Measurements from ENCODE around the gene NDUFS2. TPM values are rescaled to one million over a fixed set of nuclear protein-coding genes. Genes with fewer than 3 reads are reported as not detected.
A peak's percentile ranks its signal among the peaks of the same experiment; 100 is the strongest.

NDUFS2 gene
- total RNA-seq, 1 donor from 2014 or later: 55.2 TPM

GRCh38 chr1:161196111-161196510 is 6.1 kb upstream of the NDUFS2 start:
- H3K4me1 Mint-ChIP-seq (ENCODE audit: low read depth): peaks cover 37% of the 10 kb centered on the region
- H3K36me3 Mint-ChIP-seq (ENCODE audit: low read depth): no peaks in the 10 kb centered on the region
- no peak overlapping the region for H3K27ac Mint-ChIP-seq (ENCODE audit: unreplicated experiment)
- TF ChIP-seq, protein P1, sequence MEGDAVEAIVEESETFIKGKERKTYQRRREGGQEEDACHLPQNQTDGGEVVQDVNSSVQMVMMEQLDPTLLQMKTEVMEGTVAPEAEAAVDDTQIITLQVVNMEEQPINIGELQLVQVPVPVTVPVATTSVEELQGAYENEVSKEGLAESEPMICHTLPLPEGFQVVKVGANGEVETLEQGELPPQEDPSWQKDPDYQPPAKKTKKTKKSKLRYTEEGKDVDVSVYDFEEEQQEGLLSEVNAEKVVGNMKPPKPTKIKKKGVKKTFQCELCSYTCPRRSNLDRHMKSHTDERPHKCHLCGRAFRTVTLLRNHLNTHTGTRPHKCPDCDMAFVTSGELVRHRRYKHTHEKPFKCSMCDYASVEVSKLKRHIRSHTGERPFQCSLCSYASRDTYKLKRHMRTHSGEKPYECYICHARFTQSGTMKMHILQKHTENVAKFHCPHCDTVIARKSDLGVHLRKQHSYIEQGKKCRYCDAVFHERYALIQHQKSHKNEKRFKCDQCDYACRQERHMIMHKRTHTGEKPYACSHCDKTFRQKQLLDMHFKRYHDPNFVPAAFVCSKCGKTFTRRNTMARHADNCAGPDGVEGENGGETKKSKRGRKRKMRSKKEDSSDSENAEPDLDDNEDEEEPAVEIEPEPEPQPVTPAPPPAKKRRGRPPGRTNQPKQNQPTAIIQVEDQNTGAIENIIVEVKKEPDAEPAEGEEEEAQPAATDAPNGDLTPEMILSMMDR (IDR thresholded peaks at IDR 0.05): no peak
- no peak for DNase-seq (ENCODE audit: low spot score)
- no peaks in the 10 kb centered on the region for H3K27me3 Mint-ChIP-seq (ENCODE audit: low read depth)
- no peaks in the 10 kb centered on the region for H3K9me3 Mint-ChIP-seq (ENCODE audit: low read depth)
- H3K4me3 Mint-ChIP-seq (ENCODE audit: unreplicated experiment): no peak overlapping the region

- no peaks in the 10 kb centered on the region for H3K36me3 Mint-ChIP-seq (ENCODE audit: low read depth)
- H3K9me3 Mint-ChIP-seq (ENCODE audit: low read depth): no peaks in the 10 kb centered on the region
- TF ChIP-seq, protein P1 (IDR thresholded peaks at IDR 0.05): no peak
- peak overlapping the region; percentile 65 for H3K4me3 Mint-ChIP-seq (ENCODE audit: unreplicated experiment)
- peak overlapping the region; percentile 65 for H3K27ac Mint-ChIP-seq (ENCODE audit: unreplicated experiment)
- no peaks in the 10 kb centered on the region for H3K27me3 Mint-ChIP-seq (ENCODE audit: low read depth)
- peaks cover 44% of the 10 kb centered on the region for H3K4me1 Mint-ChIP-seq (ENCODE audit: low read depth)
- peak; percentile 72 for DNase-seq (ENCODE audit: low spot score)
Observed at GRCh38 chr1:161196521-161197451, 5.4 kb upstream of the NDUFS2 start.

DNA sequence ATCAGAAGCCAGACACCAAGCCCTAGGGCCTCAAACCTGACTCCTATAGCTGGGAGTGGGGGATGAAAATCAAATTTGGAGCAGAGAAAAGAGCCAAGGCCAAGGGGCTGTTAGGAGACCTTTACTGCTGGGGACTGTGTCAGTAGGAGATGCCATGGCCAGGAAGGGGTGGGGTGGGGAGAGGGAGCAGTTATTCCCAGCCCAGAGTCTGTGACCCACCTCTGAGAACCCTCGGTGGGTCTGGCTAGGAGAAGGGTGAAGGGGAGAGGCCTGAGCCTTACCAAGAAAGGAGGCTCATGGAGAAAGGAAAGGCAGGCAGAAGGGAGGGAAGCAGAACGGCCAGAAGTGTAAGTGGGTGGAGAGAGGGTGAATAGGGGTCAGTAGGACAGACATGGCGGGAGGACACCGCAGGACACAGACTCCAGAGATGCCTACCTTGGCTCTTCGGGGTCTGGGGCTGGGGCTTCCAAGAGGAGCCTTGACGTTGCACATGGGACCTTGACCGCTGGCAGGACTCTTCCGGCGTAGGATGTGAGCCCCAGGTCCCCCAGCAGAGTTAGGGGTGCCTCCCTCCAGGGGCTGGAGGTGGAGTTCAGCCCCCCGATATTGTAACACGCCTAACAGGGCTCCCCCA is 4.5 kb upstream of the NDUFS2 start:
- no peaks in the 10 kb centered on the region for H3K27me3 Mint-ChIP-seq (ENCODE audit: low read depth)
- H3K4me3 Mint-ChIP-seq (ENCODE audit: unreplicated experiment): peak overlapping the region; percentile 65
- no peaks in the 10 kb centered on the region for H3K36me3 Mint-ChIP-seq (ENCODE audit: low read depth)
- TF ChIP-seq, protein P1 (IDR thresholded peaks at IDR 0.05): no peak
- no peak overlapping the region for H3K27ac Mint-ChIP-seq (ENCODE audit: unreplicated experiment)
- no peaks in the 10 kb centered on the region for H3K9me3 Mint-ChIP-seq (ENCODE audit: low read depth)
- peaks cover 45% of the 10 kb centered on the region for H3K4me1 Mint-ChIP-seq (ENCODE audit: low read depth)
- no peak for DNase-seq (ENCODE audit: low spot score)

DNA sequence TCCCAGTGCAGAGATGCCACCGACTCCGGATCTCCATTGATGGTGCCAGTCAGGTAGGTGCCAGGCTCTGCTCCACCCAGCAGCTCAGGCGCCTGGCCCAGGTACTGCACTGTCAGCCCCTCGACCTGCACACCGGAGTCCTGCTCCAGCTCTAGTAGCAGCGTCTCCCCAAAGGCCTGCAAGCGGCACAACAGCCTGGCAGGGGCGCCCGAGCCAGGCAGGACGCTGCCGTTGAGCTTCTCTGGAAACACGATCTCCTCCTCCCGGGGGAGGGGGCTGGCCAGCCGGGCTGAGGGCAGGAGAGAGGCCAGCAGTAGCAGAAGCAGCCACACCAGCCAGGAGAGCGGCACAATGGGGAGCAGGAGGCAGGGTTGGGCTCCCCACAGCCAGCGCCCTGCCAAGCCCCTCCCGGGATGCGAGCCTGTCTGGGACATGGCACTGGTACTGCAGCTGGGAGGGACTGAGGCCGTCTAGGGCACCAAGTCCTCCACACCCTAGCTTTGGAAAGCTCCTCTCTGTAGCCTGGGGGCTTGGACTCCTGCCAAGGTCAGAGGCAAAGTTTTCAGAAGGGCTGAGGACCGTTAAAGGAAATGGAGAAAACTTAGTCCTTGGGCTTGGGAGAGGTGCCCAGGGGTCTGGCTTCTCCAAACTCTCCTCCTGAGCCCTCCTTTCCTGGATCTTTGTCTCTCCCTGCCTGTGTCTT is 3.8 kb upstream of the NDUFS2 start:
- Mint-ChIP-seq H3K27ac (ENCODE audit: unreplicated experiment) (peak overlapping the region; percentile 41), H3K27me3 (ENCODE audit: low read depth) (no peaks in the 10 kb centered on the region), H3K9me3 (ENCODE audit: low read depth) (no peaks in the 10 kb centered on the region), H3K4me3 (ENCODE audit: unreplicated experiment) (peak overlapping the region; percentile 65), H3K36me3 (ENCODE audit: low read depth) (no peaks in the 10 kb centered on the region), H3K4me1 (ENCODE audit: low read depth) (peaks cover 50% of the 10 kb centered on the region)
- DNase-seq (ENCODE audit: low spot score): peak; percentile 91
- TF ChIP-seq, protein P1 (IDR thresholded peaks at IDR 0.05): peak; percentile 56

- peaks cover 56% of the 10 kb centered on the region for H3K4me1 Mint-ChIP-seq (ENCODE audit: low read depth)
- TF ChIP-seq, protein P1 (IDR thresholded peaks at IDR 0.05): no peak
- no peaks in the 10 kb centered on the region for H3K9me3 Mint-ChIP-seq (ENCODE audit: low read depth)
- peak within 1 kb of the TSS; percentile 41 for H3K27ac Mint-ChIP-seq (ENCODE audit: unreplicated experiment)
- DNase-seq (ENCODE audit: low spot score): peak; percentile 38
- no peaks in the 10 kb centered on the region for H3K36me3 Mint-ChIP-seq (ENCODE audit: low read depth)
- no peaks in the 10 kb centered on the region for H3K27me3 Mint-ChIP-seq (ENCODE audit: low read depth)
- H3K4me3 Mint-ChIP-seq (ENCODE audit: unreplicated experiment): peak within 1 kb of the TSS; percentile 65
Observed at GRCh38 chr1:161198897-161199431, 3.2 kb upstream of the NDUFS2 start, which contains the start of gene ADAMTS4. TSS of gene ADAMTS4 (minus strand) at chr1:161199054. CDS start at chr1:161198627, 427 bp downstream.
